ENCODE measurements around the gene UPK1B. TPM values are rescaled to one million over a fixed set of nuclear protein-coding genes. Genes with fewer than 3 reads are reported as not detected.
A peak's percentile ranks its signal among the peaks of the same experiment; 100 is the strongest.

The UPK1B gene
- total RNA-seq, 6 experiments from 2014 or later = 0.10 to 0.12 TPM; not detected in 4

GRCh38 chr3:119230745-119231144, 57.3 kb downstream of the UPK1B start:
- no peaks in the 10 kb centered on the region for H3K9me3 Mint-ChIP-seq
- peaks cover 43% of the 10 kb centered on the region for H3K4me1 Mint-ChIP-seq (ENCODE audit: low read depth)
- no peak overlapping the region for H3K4me3 Mint-ChIP-seq
- TF ChIP-seq CTCF (IDR thresholded peaks at IDR 0.05) = no peak
- H3K27ac Mint-ChIP-seq = no peak overlapping the region
- peaks cover 60% of the 10 kb centered on the region for H3K36me3 Mint-ChIP-seq (ENCODE audit: low read depth)
- DNase-seq = no peak
- no peaks in the 10 kb centered on the region for H3K27me3 Mint-ChIP-seq (ENCODE audit: insufficient read depth)

DNA sequence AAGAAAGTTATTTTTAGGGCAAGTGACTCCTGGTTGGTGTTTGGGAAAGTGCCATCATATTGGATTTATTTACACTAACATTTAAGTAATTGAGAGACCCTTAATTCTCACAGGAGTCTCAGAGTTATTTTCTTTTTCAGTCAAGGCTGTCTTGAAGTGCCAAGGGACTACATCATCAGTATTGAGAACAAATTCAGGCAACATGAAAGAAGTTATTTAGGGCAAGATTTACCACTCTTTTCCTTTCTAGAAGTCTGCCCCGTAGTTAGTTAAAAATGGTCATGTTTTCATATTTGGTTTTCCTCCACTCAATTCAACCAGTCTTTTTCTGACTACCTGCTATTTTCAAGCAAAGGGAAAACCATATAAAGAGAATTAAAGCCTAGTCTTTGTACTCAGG, 61.2 kb downstream of the UPK1B start:
- Mint-ChIP-seq H3K36me3 (ENCODE audit: low read depth) (peaks cover 54% of the 10 kb centered on the region), H3K27me3 (ENCODE audit: insufficient read depth) (no peaks in the 10 kb centered on the region), H3K27ac (peak overlapping the region; percentile 94), H3K4me1 (ENCODE audit: low read depth) (peaks cover 48% of the 10 kb centered on the region), H3K9me3 (no peaks in the 10 kb centered on the region), H3K4me3 (peak overlapping the region; percentile 73)
- DNase-seq = no peak
- no peak for TF ChIP-seq CTCF (IDR thresholded peaks at IDR 0.05)

GRCh38 chr3:119235151-119235550, 61.8 kb downstream of the UPK1B start:
- peak overlapping the region; percentile 73 for H3K4me3 Mint-ChIP-seq

DNA sequence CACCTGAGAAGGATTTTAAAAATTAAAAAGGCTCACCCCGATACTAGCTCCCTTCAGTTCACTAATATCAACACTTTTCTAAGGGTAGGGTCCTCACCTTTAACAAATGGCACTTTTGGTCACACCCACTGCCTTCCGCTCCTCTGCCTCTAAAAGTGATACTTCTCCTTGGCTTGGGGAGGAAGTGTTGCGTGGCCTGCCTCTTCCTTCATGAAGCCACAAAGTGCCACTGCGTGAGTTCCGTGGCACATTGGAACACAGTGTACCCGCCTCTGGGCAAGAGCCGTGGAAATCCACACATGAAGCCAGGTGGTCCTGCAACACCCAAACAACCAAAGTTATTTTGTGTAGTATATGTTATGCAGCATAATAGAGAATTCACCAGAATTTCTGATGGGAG, 63.4 kb downstream of the UPK1B start:
- Mint-ChIP-seq H3K27me3 (ENCODE audit: insufficient read depth) (no peaks in the 10 kb centered on the region; the same call in 1 of the 2 replicates), H3K9me3 (no peaks in the 10 kb centered on the region), H3K4me3 (no peak overlapping the region), H3K27ac (peak overlapping the region; percentile 29), H3K4me1 (ENCODE audit: low read depth) (peaks cover 57% of the 10 kb centered on the region), H3K36me3 (ENCODE audit: low read depth) (peaks cover 35% of the 10 kb centered on the region)
- TF ChIP-seq CTCF (IDR thresholded peaks at IDR 0.05) = no peak
- DNase-seq = no peak

More at GRCh38 chr3:119235151-119235550, 61.8 kb downstream of the UPK1B start:
- Mint-ChIP-seq H3K27me3 (ENCODE audit: insufficient read depth) (no peaks in the 10 kb centered on the region; the same call in 1 of the 2 replicates), H3K4me1 (ENCODE audit: low read depth) (peaks cover 48% of the 10 kb centered on the region), H3K9me3 (no peaks in the 10 kb centered on the region), H3K36me3 (ENCODE audit: low read depth) (peaks cover 49% of the 10 kb centered on the region), H3K27ac (peak overlapping the region; percentile 94)
- DNase-seq = peak; percentile 74
- no peak for TF ChIP-seq CTCF (IDR thresholded peaks at IDR 0.05)

GRCh38 chr3:119237299-119237698, 63.9 kb downstream of the UPK1B start:
- Mint-ChIP-seq H3K9me3 (no peaks in the 10 kb centered on the region), H3K36me3 (ENCODE audit: low read depth) (peaks cover 35% of the 10 kb centered on the region), H3K27me3 (ENCODE audit: insufficient read depth) (no peaks in the 10 kb centered on the region; the same call in 1 of the 2 replicates), H3K4me3 (peak overlapping the region; percentile 32; the same call in 1 of the 2 replicates), H3K27ac (peak overlapping the region; percentile 31; the same call in 1 of the 2 replicates), H3K4me1 (ENCODE audit: low read depth) (peaks cover 57% of the 10 kb centered on the region)
- TF ChIP-seq CTCF (IDR thresholded peaks at IDR 0.05) = no peak
- DNase-seq = peak; percentile 16

Data from HFFc6 (cell line).